Right lung (tissue), 5 donors: ENCODE measurements around the gene GALR2. TPM values are rescaled to one million over a fixed set of nuclear protein-coding genes. Genes with fewer than 3 reads are reported as not detected.

Source experiments
- DNase-seq, 2 donors: peaks; one replicate each; pipeline ENCODE4 v3.0.0-alpha.2; 2013
- polyA plus RNA-seq, 5 donors: library from polyadenylated mRNA; unstranded; fragments of 120-200 nt; gene quantifications; one replicate each; pipeline versions ENCODE4 v1.2.1 to v1.2.3, GENCODE V29; 2013; ENCODE audit warnings: inconsistent platforms in 1 of 5, low replicate concordance in 1 of 5; ENCODE audit not compliant: insufficient read length in 5 of 5, insufficient read depth in 1 of 5

Gene GALR2
- polyA plus RNA-seq, 5 donors = 0.10 to 0.27 TPM; not detected in 3

DNA sequence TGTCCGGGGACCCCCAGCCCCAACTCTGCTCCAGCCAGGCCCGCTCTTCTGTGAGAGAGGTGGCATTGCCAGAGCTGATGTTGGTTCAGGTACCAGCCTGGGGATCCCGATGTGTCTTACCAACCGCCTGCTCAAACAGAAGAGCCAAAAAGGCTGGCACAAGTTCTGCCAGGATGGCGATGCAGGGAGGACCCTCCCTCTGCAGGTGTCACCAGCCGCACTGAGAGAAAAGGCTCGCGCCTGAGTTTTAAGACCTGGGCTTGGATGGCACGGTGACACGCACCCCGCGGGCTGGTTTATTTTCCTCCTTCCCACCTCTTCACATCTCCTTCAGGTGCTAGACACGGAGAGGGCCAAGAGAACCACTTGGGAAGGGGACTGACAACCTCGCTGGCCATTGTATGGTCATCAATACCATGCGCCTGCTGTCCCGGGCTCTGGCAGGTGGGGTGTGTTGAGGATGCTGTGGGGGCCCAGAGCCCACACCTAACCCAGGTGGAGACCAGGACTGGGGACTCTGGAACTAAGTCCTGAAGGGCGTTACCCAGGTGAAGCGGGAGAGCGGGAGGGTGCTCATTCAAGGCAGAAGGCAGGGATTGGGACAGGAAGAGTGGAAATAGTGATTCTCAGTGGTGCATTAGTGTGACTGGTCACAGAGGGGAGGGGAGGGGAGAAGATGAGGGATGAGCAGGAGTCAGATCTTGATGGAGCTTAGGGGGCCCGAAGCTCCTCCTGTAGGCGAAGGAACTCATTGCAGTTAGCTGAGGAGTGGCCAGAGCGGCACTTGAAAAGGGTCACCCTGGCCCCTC lies 50.2 kb downstream of the GALR2 start:
- DNase-seq = no peak

DNA sequence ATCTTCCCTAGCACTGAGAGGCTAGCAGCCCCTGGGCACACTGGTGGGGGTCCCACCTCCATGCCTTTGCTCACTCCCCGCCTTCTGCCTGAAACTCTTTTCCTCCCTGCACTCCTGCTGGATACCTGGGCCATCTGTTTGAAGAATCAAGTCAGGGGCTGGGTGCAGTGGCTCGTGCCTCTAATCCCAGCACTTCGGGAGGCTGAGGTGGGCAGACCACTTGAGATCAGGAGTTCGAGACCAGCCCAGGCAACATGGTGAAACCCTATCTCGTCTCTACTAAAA lies 50.8 kb downstream of the GALR2 start:
- no peak for DNase-seq

DNA sequence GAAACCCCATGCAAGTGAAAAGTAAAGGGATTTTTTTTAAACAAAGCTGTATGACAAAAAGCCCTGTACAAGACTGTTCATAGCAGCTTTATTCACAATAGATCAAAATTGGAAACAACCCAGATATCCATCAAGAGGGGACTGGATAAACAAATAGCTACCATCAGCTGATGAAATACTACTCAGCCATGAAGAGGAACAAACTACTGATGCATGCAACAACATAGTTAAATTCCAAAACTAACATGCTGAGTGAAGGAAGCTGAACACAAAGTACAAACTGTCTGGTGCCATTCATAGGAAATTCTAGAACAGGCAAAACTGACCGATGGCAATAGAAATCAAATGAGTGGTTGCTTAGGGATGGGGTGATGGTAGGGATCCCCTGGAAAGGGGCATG lies 51.3 kb downstream of the GALR2 start:
- no peak for DNase-seq

Other genes starting within 250 kb of the GALR2 start
- 10 to 100 TPM; 20.7 to 43.6 (median 37.8) TPM for gene UNC13D, start 230.4 kb upstream of the GALR2 start, polyA plus RNA-seq
- 10 to 100 TPM; 53.7 to 77.3 (median 74.1) TPM for gene WBP2, start 219.4 kb upstream of the GALR2 start, polyA plus RNA-seq
- gene TRIM47, start 196.2 kb upstream of the GALR2 start, polyA plus RNA-seq = 10 to 100 TPM; 13.0 to 26.4 (median 15.9) TPM
- 10 to 100 TPM; 12.8 to 26.7 (median 20.8) TPM for gene TRIM65, start 177.8 kb upstream of the GALR2 start, polyA plus RNA-seq
- 10 to 100 TPM; 51.8 to 92.4 (median 73.1) TPM for gene MRPL38, start 169.9 kb upstream of the GALR2 start, polyA plus RNA-seq
- 1 to 10 TPM; 6.6 to 9.6 (median 7.9) TPM for gene FBF1, start 133.7 kb upstream of the GALR2 start, polyA plus RNA-seq
- 10 to 100 TPM; 22.9 to 36.6 (median 27.1) TPM for gene ACOX1, start 95.6 kb upstream of the GALR2 start, polyA plus RNA-seq
- 10 to 100 TPM; 21.9 to 34.8 (median 27.5) TPM for gene TEN1, start 95.5 kb upstream of the GALR2 start, polyA plus RNA-seq
- gene CDK3, start 73.9 kb upstream of the GALR2 start, polyA plus RNA-seq = 10 to 100 TPM; 12.7 to 23.1 (median 18.4) TPM
- 10 to 100 TPM; 15.8 to 47.5 (median 43.8) TPM for gene EVPL, start 47.5 kb upstream of the GALR2 start, polyA plus RNA-seq
- 100 to 1,000 TPM in 3 of 5 donors, 10 to 100 TPM in 2; 92.3 to 111 (median 101) TPM for gene SRP68, start 2.3 kb upstream of the GALR2 start, polyA plus RNA-seq
- gene ZACN, start 4.4 kb downstream of the GALR2 start, polyA plus RNA-seq = 10 to 100 TPM in 3 of 5 donors, 1 to 10 TPM in 2; 4.1 to 22.2 (median 16.1) TPM
- 100 to 1,000 TPM; 152 to 171 (median 166) TPM for gene EXOC7, start 29.0 kb downstream of the GALR2 start, polyA plus RNA-seq
- 10 to 100 TPM; 13.5 to 33.9 (median 20.6) TPM for gene FOXJ1, start 66.5 kb downstream of the GALR2 start, polyA plus RNA-seq
- 10 to 100 TPM in 1 of 5 donors, 1 to 10 TPM in 4; 7.5 to 11.1 (median 8.6) TPM for gene RNF157, start 165.7 kb downstream of the GALR2 start, polyA plus RNA-seq
- 10 to 100 TPM; 20.4 to 47.9 (median 25.2) TPM for gene UBALD2, start 190.6 kb downstream of the GALR2 start, polyA plus RNA-seq
- gene QRICH2, start 233.5 kb downstream of the GALR2 start, polyA plus RNA-seq = 10 to 100 TPM in 1 of 5 donors, 1 to 10 TPM in 4; 5.0 to 10.2 (median 6.2) TPM